GM12873 (cell line): ENCODE data around the gene BAHCC1.

Experiments
- CTCF ChIP-seq: IDR thresholded peaks from 2 replicates; pipeline ENCODE4 v1.5.1; 2012; ENCODE audit warnings: low read depth, mild to moderate bottlenecking, moderate library complexity, low read length, control low read depth; ENCODE audit not compliant: insufficient read depth; ENCODE audit errors: missing control alignments

Gene BAHCC1

DNA sequence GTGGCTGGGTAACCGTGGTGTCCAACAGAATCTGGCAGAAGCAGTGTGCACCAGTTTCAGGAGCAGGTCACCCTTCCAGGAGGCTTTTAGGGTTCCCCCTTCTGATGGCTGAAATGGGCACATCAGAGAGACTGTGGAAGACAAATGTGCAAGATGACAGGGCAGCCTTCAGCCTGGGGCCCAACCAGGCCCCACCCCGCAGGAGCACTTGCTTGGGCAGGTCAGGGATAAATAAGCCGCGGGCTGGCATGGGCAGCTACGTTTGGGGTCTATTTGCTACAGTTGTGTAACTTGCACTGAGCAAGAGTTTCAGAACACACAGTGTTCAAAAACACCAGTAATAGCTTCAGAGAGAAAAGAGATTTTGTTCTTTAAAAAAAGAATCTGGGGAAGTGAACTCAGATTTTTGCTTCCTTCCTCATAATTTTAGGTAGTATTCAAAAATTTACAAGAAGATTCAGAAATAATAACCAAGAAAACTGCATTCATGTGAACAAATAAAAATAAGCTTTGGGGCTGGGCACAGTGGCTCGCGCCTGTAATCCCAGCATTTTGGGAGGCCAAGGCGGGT, 44.9 kb upstream of the BAHCC1 start:
- no peak for TF ChIP-seq CTCF

GRCh38 chr17:81354252-81354953, 40.9 kb upstream of the BAHCC1 start:
- no peak for TF ChIP-seq CTCF

GRCh38 chr17:81354954-81355347, 40.3 kb upstream of the BAHCC1 start:
- TF ChIP-seq CTCF = no peak

DNA sequence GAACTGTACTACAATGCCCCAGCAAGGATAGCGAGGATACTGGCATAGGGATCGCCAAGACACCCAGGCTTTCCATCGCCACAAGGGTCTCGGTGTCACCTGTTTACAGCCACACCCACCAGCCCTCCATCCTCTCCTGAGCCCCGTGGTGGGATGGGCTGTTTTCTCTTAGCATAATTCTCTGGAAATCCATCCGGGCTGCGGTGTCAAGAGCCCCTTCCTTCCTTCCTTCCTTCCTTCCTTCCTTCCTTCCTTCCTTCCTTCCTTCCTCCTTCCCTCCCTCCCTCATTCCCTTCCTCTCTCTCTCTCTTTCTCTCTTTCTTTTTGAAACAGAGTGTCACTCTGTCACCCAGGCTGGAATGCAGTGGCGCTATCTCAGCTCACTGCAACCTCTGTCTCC, 36.0 kb upstream of the BAHCC1 start:
- TF ChIP-seq CTCF = no peak

DNA sequence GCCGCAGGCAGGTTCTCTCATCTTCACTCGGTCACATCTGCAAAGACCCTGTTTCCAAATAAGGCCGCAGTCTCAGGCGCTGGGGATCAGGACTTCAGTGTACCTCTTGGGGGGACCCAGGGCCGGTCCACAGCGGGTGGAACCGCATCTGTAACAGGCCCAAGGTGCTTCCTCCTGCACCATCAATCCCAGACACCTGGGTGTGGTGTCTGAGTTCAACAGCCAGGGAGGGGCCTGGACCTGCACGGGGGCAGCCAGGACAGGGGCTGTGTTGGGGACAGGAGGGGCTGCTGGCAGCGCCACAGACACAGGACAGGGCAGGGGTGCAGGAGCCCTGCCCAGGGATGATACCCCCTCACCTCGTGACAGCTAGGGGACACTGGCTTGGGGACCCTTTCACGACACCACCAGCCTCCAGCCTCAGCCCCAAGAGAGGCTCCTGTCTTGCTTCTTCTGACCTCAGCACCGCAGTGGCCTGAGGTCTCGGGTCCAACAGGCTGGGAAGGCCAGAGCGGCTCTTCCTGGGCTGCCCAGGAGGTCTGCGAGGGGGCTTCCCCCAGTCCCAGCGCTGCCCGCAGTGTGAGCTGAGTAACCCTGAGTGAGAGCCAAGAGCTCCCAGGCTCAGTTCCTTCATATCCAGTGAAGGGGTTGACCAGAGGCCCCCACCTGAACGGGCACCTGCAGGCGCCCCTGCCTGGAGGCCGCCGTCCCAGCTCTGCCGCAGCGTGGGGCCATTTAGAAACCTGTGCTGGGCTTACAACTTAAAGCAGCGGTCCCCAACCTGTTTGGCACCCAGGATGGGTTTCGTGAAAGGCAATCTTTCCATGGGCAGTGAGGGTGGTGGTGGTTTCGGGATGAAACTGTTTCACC, 30.7 kb upstream of the BAHCC1 start:
- TF ChIP-seq CTCF = no peak

DNA sequence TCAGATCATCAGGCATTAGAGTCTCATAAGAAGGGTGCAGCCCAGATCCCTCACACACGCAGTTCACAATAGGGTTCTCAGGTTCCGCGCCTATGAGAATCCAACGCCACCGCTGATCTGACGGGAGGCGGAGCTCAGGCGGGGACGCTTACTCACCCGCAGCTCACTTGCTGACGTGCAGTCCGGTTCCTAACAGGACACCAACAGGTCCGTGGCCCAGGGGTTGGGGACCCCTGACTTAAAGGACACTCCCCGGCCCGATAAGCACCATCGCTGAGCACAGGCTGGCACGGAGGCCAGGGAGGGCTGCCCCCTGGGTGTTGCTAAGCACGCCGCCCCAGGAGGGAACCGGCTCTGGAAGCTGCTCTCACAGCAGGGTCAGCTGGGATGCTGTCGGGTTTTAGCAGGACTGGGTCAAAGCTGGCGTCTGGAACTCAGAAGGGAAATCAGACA, 30.1 kb upstream of the BAHCC1 start:
- TF ChIP-seq CTCF = no peak
